ENCODE results near the gene DENND2A. TPM values are rescaled to one million over a fixed set of nuclear protein-coding genes. Genes with fewer than 3 reads are reported as not detected.
"Not testable (repeated sequence)": the region's sequence is repeated elsewhere in the genome, so short reads cannot be mapped to it uniquely, and the experiment has no call there.

DENND2A gene
- total and polyA plus RNA-seq, 2 donors (not counting 1 experiment from before 2014, with no cell fraction given): 30.6 to 39.0 TPM

- no peak overlapping the region for H3K9ac ChIP-seq (ENCODE audit: insufficient read depth, low read length)
- no peak overlapping the region for H3K4me3 ChIP-seq (replicated peaks in 1 of 4; ENCODE audit: control extremely low read depth in 1 of 4, insufficient read depth in 1 of 4, low read depth in 3 of 4, low read length in 4 of 4)
- no peak for DNase-seq (ENCODE audit: low read depth in 2 of 2)
- H3K27ac ChIP-seq (ENCODE audit: insufficient read depth, low read length): no peak overlapping the region
- no peaks in the 10 kb centered on the region for H3K36me3 ChIP-seq (ENCODE audit: control insufficient read depth, insufficient read depth, low read length)
- H3K9me3 ChIP-seq (ENCODE audit: control insufficient read depth, insufficient read depth, low read depth, low read length): no peaks in the 10 kb centered on the region
- H3K4me2 ChIP-seq (ENCODE audit: extremely low read depth, insufficient read depth, low read length): no peak overlapping the region
- peak; percentile 28 to 47 for TF ChIP-seq CTCF (conservative IDR thresholded peaks at IDR 0.05 in 1 of 2, IDR thresholded peaks at IDR 0.05 in 1 of 2; ENCODE audit: low read depth in 1 of 2, low read length in 2 of 2)
- no peak for TF ChIP-seq EZH2 (IDR thresholded peaks at IDR 0.05; ENCODE audit: low read length, missing control alignments)
- H2AFZ ChIP-seq (ENCODE audit: low read length): no peak overlapping the region
- no peaks in the 10 kb centered on the region for H3K27me3 ChIP-seq (ENCODE audit: control insufficient read depth, insufficient read depth, low read length)
- H4K20me1 ChIP-seq (ENCODE audit: control insufficient read depth, extremely low read depth, insufficient read depth, low read length): no peaks in the 10 kb centered on the region
- H3K79me2 ChIP-seq (ENCODE audit: control insufficient read depth, insufficient read depth, low read length): no peaks in the 10 kb centered on the region
- peaks cover 7% of the 10 kb centered on the region for H3K4me1 ChIP-seq (ENCODE audit: control insufficient read depth, extremely low read depth, insufficient read depth, low read length)
These were observed 4.7 kb upstream of the DENND2A start for GRCh38 chr7:140645166-140645900.

- not testable (repeated sequence) for H3K4me3 ChIP-seq (replicated peaks in 1 of 4; ENCODE audit: control extremely low read depth in 1 of 4, insufficient read depth in 1 of 4, low read depth in 3 of 4, low read length in 4 of 4); H3K4me1 ChIP-seq (ENCODE audit: control insufficient read depth, extremely low read depth, insufficient read depth, low read length)
These were observed 4.1 kb upstream of the DENND2A start for GRCh38 chr7:140644761-140645160.

GRCh38 chr7:140643416-140643815, 2.8 kb upstream of the DENND2A start:
- Histone ChIP-seq H3K9me3 (ENCODE audit: control insufficient read depth, insufficient read depth, low read depth, low read length) (no peaks in the 10 kb centered on the region), H3K9ac (ENCODE audit: insufficient read depth, low read length) (no peak overlapping the region), H3K27me3 (ENCODE audit: control insufficient read depth, insufficient read depth, low read length) (no peaks in the 10 kb centered on the region), H3K4me3 (replicated peaks in 1 of 4; ENCODE audit: control extremely low read depth in 1 of 4, insufficient read depth in 1 of 4, low read depth in 3 of 4, low read length in 4 of 4) (no peak overlapping the region), H3K4me2 (ENCODE audit: extremely low read depth, insufficient read depth, low read length) (no peak overlapping the region), H3K4me1 (ENCODE audit: control insufficient read depth, extremely low read depth, insufficient read depth, low read length) (peaks cover 16% of the 10 kb centered on the region), H2AFZ (ENCODE audit: low read length) (no peak overlapping the region), H3K36me3 (ENCODE audit: control insufficient read depth, insufficient read depth, low read length) (no peaks in the 10 kb centered on the region), H3K27ac (ENCODE audit: insufficient read depth, low read length) (no peak overlapping the region), H3K79me2 (ENCODE audit: control insufficient read depth, insufficient read depth, low read length) (peaks cover 5% of the 10 kb centered on the region), H4K20me1 (ENCODE audit: control insufficient read depth, extremely low read depth, insufficient read depth, low read length) (no peaks in the 10 kb centered on the region)
- TF ChIP-seq CTCF (conservative IDR thresholded peaks at IDR 0.05 in 1 of 2, IDR thresholded peaks at IDR 0.05 in 1 of 2; ENCODE audit: low read depth in 1 of 2, low read length in 2 of 2): no peak
- no peak for TF ChIP-seq EZH2 (IDR thresholded peaks at IDR 0.05; ENCODE audit: low read length, missing control alignments)
- no peak for DNase-seq (ENCODE audit: low read depth in 2 of 2)

More at GRCh38 chr7:140644761-140645160, 4.1 kb upstream of the DENND2A start:
- DNase-seq (ENCODE audit: low read depth in 2 of 2); H2AFZ ChIP-seq (ENCODE audit: low read length); H3K79me2 ChIP-seq (ENCODE audit: control insufficient read depth, insufficient read depth, low read length); H3K27ac ChIP-seq (ENCODE audit: insufficient read depth, low read length); H3K9me3 ChIP-seq (ENCODE audit: control insufficient read depth, insufficient read depth, low read depth, low read length); H3K36me3 ChIP-seq (ENCODE audit: control insufficient read depth, insufficient read depth, low read length); H3K27me3 ChIP-seq (ENCODE audit: control insufficient read depth, insufficient read depth, low read length); H3K4me2 ChIP-seq (ENCODE audit: extremely low read depth, insufficient read depth, low read length); H3K9ac ChIP-seq (ENCODE audit: insufficient read depth, low read length); H4K20me1 ChIP-seq (ENCODE audit: control insufficient read depth, extremely low read depth, insufficient read depth, low read length): not testable (repeated sequence)

Data from fibroblast of lung (primary cell).